K562 treated with DMSO at 1 percent for 24 hours (cell line): ENCODE results near the gene CAPN6. TPM values are rescaled to one million over a fixed set of nuclear protein-coding genes. Genes with fewer than 3 reads are reported as not detected.

Experiments
- total RNA-seq: library from RNA; unstranded; fragments of 300-600 nt; gene quantifications from 2 replicates; pipeline ENCODE4 v1.2.3, GENCODE V29; 2022; ENCODE audit warnings: low read depth; ENCODE audit not compliant: insufficient read depth

CAPN6 gene, protein sequence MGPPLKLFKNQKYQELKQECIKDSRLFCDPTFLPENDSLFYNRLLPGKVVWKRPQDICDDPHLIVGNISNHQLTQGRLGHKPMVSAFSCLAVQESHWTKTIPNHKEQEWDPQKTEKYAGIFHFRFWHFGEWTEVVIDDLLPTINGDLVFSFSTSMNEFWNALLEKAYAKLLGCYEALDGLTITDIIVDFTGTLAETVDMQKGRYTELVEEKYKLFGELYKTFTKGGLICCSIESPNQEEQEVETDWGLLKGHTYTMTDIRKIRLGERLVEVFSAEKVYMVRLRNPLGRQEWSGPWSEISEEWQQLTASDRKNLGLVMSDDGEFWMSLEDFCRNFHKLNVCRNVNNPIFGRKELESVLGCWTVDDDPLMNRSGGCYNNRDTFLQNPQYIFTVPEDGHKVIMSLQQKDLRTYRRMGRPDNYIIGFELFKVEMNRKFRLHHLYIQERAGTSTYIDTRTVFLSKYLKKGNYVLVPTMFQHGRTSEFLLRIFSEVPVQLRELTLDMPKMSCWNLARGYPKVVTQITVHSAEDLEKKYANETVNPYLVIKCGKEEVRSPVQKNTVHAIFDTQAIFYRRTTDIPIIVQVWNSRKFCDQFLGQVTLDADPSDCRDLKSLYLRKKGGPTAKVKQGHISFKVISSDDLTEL
- total RNA-seq = 0.16 TPM in 1 of 2 replicates, not detected in the other

DNA sequence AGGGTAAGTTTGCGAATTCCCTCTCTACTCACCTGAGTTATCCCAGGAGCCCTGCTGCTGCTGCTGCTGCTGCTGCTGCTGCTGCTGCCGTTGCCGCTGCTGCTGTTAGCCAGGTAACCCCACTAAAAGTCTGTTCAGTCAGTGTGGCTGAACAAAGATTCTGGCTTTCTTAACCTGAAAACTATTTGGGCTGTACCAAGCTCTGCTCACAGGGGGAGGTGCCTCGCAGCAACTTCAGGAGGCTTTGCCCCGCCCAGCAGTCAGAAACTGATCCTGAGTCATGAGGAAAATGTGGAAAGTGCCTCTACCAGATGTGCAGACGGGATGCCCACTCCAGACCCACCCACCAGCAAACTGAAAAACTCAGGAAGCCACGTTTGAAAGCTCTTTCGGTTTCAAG lies at the start of gene CAPN6:
Gene CAPN6 (minus strand): TSS at position 145 of the 400 bp plus-strand sequence. CDS start 6,547 bp downstream, outside the sequence.

Other genes starting within 250 kb of the CAPN6 start
- not detected in 2 replicates for gene PAK3, start 174.3 kb downstream of the CAPN6 start, total RNA-seq
- gene DCX, start 141.7 kb upstream of the CAPN6 start, total RNA-seq = not detected in 2 replicates
- gene SERTM2, start 241.2 kb upstream of the CAPN6 start, total RNA-seq = not detected in 2 replicates